Measurements from ENCODE around the gene UBQLN4. TPM values are rescaled to one million over a fixed set of nuclear protein-coding genes. Genes with fewer than 3 reads are reported as not detected.

Gene UBQLN4
- total and polyA plus RNA-seq, 2 of the 4 experiments (the other 2 are of a cell fraction) = 8.8 to 21.6 TPM

GRCh38 chr1:156045076-156045475, 8.5 kb downstream of the UBQLN4 start:
- no peak overlapping the region for H2AK5ac ChIP-seq (ENCODE audit: low read depth, low read length)
- H3K14ac ChIP-seq (replicated peaks; ENCODE audit: low read depth, low read length) = no peak overlapping the region
- no peak overlapping the region for H3K4me3 ChIP-seq (ENCODE audit: insufficient read depth, low read depth, low read length)
- peaks cover 13% of the 10 kb centered on the region; the same call in 1 of the 2 replicates for H3K9me1 ChIP-seq (ENCODE audit: insufficient read depth, low read length)
- peaks cover 6% of the 10 kb centered on the region for H4K20me1 ChIP-seq (ENCODE audit: insufficient read depth, low read length)
- H3K4me2 ChIP-seq (ENCODE audit: low read depth, low read length) = no peak overlapping the region
- BruUV-seq (replicated peaks) = no TSS peak
- POLR2A ChIA-PET (ENCODE audit: unreplicated experiment) = no interaction called here
- H3K27ac ChIP-seq (ENCODE audit: insufficient read depth, low read length) = no peak overlapping the region
- H3K9ac ChIP-seq (ENCODE audit: low read depth, low read length) = no peak overlapping the region
- H3K4me1 ChIP-seq (ENCODE audit: control insufficient read depth, insufficient read depth, low read length) = peaks cover 5% of the 10 kb centered on the region
- no peak overlapping the region for H2BK5ac ChIP-seq (ENCODE audit: low read depth, low read length, poor library complexity, severe bottlenecking)
- TF ChIP-seq FOS (IDR thresholded peaks at IDR 0.05; ENCODE audit: low read depth, low read length) = no peak
- no peak for TF ChIP-seq BHLHE40 (IDR thresholded peaks at IDR 0.05; ENCODE audit: low read depth, low read length)
- no peak for TF ChIP-seq POLR2A (IDR thresholded peaks at IDR 0.05; ENCODE audit: low read depth, low read length)
- TF ChIP-seq RCOR1 (IDR thresholded peaks at IDR 0.05; ENCODE audit: insufficient replicate concordance, low read length) = no peak
- no peak for TF ChIP-seq USF2 (IDR thresholded peaks at IDR 0.05; ENCODE audit: low read depth, low read length)
- TF ChIP-seq RAD21 (IDR thresholded peaks at IDR 0.05; ENCODE audit: low read length) = no peak
- no peak for TF ChIP-seq MAFK (IDR thresholded peaks at IDR 0.05; ENCODE audit: low read depth, low read length)
- TF ChIP-seq NFE2L2 (IDR thresholded peaks at IDR 0.05; ENCODE audit: low read depth, low read length) = no peak
- TF ChIP-seq SMC3 (IDR thresholded peaks at IDR 0.05; ENCODE audit: low read depth, low read length) = no peak
- TF ChIP-seq MXI1 (IDR thresholded peaks at IDR 0.05; ENCODE audit: borderline replicate concordance, low read depth, low read length) = no peak
- no peak for TF ChIP-seq MAZ (IDR thresholded peaks at IDR 0.05; ENCODE audit: borderline replicate concordance, low read depth, low read length)
- TF ChIP-seq, protein P1, sequence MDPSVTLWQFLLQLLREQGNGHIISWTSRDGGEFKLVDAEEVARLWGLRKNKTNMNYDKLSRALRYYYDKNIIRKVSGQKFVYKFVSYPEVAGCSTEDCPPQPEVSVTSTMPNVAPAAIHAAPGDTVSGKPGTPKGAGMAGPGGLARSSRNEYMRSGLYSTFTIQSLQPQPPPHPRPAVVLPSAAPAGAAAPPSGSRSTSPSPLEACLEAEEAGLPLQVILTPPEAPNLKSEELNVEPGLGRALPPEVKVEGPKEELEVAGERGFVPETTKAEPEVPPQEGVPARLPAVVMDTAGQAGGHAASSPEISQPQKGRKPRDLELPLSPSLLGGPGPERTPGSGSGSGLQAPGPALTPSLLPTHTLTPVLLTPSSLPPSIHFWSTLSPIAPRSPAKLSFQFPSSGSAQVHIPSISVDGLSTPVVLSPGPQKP (IDR thresholded peaks at IDR 0.05; ENCODE audit: borderline replicate concordance, low read depth, low read length) = no peak
- no peak for TF ChIP-seq CEBPB (IDR thresholded peaks at IDR 0.05; ENCODE audit: low read depth, low read length)
- no peak for TF ChIP-seq CHD1 (IDR thresholded peaks at IDR 0.05; ENCODE audit: low read depth, low read length)
- no peak for TF ChIP-seq RFX5 (IDR thresholded peaks at IDR 0.05; ENCODE audit: low read depth, low read length)
- TF ChIP-seq, protein P2, sequence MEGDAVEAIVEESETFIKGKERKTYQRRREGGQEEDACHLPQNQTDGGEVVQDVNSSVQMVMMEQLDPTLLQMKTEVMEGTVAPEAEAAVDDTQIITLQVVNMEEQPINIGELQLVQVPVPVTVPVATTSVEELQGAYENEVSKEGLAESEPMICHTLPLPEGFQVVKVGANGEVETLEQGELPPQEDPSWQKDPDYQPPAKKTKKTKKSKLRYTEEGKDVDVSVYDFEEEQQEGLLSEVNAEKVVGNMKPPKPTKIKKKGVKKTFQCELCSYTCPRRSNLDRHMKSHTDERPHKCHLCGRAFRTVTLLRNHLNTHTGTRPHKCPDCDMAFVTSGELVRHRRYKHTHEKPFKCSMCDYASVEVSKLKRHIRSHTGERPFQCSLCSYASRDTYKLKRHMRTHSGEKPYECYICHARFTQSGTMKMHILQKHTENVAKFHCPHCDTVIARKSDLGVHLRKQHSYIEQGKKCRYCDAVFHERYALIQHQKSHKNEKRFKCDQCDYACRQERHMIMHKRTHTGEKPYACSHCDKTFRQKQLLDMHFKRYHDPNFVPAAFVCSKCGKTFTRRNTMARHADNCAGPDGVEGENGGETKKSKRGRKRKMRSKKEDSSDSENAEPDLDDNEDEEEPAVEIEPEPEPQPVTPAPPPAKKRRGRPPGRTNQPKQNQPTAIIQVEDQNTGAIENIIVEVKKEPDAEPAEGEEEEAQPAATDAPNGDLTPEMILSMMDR (conservative IDR thresholded peaks at IDR 0.05; ENCODE audit: low read depth, low read length) = no peak
- DNase-seq (no peak), ATAC-seq (ENCODE audit: low read depth) (no peak)
- H2BK20ac ChIP-seq (ENCODE audit: low read depth, low read length) = no peak overlapping the region
- no peak overlapping the region for H2AFZ ChIP-seq (replicated peaks; ENCODE audit: low read length, poor library complexity)
- CTCF ChIA-PET = no interaction called here
- H2BK15ac ChIP-seq (ENCODE audit: low read depth, low read length) = no peak overlapping the region
- intact Hi-C loops (cut with micrococcal nuclease) = no loop called here
- dilution Hi-C loops (cut with HindIII; ENCODE audit: low sequenced_read_pairs, unreplicated experiment) = no loop called here
- H3K4ac ChIP-seq (ENCODE audit: low read depth, low read length) = no peak overlapping the region
- no peak overlapping the region for H4K8ac ChIP-seq (ENCODE audit: low read depth in 2 of 2, low read length in 2 of 2)
- no peak overlapping the region for H3K56ac ChIP-seq (ENCODE audit: extremely low read depth, insufficient read depth, low read length)
- no peak overlapping the region for H2BK120ac ChIP-seq (ENCODE audit: low read depth, low read length)
- no peak overlapping the region for H3K18ac ChIP-seq (ENCODE audit: low read depth, low read length)
- WGBS, 2 experiments (ENCODE audit: extremely low coverage in 2 of 2, insufficient read length in 1 of 2) = 91% methylated on average over 3 of the region's 4 CpGs; no CpG with 5 or more reads in 1 of the 2 experiments
- peaks cover 35% of the 10 kb centered on the region for H3K36me3 ChIP-seq (ENCODE audit: control insufficient read depth, insufficient read depth, low read length)
- H3K9me3 ChIP-seq (ENCODE audit: control insufficient read depth, insufficient read depth, low read length) = no peaks in the 10 kb centered on the region
- no peak overlapping the region for H2AK9ac ChIP-seq (replicated peaks; ENCODE audit: low read depth, low read length, poor library complexity)
- peaks cover 3 to 14% of the 10 kb centered on the region in 2 experiments; a peak in 3 of 4 replicates for H3K79me1 ChIP-seq (ENCODE audit: low read depth in 1 of 2, low read length in 2 of 2)
- no peak overlapping the region for H4K91ac ChIP-seq (ENCODE audit: insufficient read depth, low read depth, low read length)
- no peak overlapping the region for H4K5ac ChIP-seq (ENCODE audit: low read depth, low read length)
- in situ Hi-C loops (cut with MboI; ENCODE audit: low sequenced_read_pairs) = no loop called here
- no peaks in the 10 kb centered on the region for H3K27me3 ChIP-seq (ENCODE audit: control insufficient read depth, insufficient read depth, low read length)
- no peak overlapping the region for H3K23ac ChIP-seq (ENCODE audit: low read depth, low read length)
